ENCODE measurements around the gene BORA.

Gene BORA

DNA sequence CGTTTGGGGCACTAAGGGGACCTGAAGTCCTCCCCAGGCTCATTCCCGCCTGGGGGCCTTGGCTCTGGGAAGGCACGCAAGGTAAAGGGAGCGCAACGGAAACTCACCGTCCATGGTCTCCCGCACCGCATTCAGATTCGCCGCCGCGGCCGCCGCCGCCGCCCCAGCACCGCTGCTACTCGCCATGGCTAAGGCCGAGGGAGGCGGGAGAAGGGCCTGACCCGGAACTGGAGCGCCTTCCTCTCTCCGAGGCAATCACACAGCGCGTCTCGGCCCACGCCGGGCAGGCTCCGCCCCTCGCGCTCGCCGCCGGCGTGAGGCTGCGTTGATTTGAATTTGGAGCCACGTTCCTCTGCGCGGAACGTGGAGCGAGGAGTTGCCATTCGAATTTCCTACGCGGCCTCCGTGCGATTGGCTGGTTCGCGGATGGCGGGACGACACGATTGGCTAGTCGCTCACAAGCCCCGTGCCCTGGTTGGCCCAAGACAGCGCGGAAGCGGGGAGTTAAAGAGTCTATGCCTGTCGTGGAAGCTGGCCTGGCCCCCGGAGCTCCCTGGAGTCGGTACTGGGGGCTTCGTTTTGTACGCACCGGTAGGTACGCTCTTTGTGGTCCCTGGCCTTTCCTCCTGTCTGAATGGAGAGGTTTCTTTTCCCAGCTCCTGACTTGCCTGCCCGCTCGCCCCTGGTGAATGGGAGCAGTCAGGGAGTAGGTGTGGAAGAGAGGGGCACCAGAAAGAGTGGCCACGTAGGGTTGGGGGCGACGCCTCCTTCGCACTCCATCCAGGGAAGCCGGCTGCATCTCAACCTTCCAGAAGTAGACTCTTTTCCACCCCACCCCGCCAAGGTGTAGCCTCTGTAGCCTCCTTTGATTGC lies at the start of gene BORA, which contains the start of gene MZT1:
Gene BORA (plus strand): TSS at position 507 of the 873 bp plus-strand sequence. CDS start 1,018 bp downstream, outside the sequence.
Gene MZT1 (minus strand): TSS at position 213 of the 873 bp plus-strand sequence. CDS start 27 bp downstream, at position 186.
- Mint-ChIP-seq H3K4me3 (peak within 1 kb of the TSS; percentile 96 to 99 (median 98)), H3K4me1 (peaks cover 20% of the 10 kb centered on the region), H3K27me3 (ENCODE audit: low read depth) (no peaks in the 10 kb centered on the region), H3K36me3 (ENCODE audit: low read depth) (peaks cover 34% of the 10 kb centered on the region), H3K27ac (peak within 1 kb of the TSS; percentile 56 to 85 (median 76)), H3K9me3 (peaks cover 3% of the 10 kb centered on the region)
- TF ChIP-seq, protein P1, sequence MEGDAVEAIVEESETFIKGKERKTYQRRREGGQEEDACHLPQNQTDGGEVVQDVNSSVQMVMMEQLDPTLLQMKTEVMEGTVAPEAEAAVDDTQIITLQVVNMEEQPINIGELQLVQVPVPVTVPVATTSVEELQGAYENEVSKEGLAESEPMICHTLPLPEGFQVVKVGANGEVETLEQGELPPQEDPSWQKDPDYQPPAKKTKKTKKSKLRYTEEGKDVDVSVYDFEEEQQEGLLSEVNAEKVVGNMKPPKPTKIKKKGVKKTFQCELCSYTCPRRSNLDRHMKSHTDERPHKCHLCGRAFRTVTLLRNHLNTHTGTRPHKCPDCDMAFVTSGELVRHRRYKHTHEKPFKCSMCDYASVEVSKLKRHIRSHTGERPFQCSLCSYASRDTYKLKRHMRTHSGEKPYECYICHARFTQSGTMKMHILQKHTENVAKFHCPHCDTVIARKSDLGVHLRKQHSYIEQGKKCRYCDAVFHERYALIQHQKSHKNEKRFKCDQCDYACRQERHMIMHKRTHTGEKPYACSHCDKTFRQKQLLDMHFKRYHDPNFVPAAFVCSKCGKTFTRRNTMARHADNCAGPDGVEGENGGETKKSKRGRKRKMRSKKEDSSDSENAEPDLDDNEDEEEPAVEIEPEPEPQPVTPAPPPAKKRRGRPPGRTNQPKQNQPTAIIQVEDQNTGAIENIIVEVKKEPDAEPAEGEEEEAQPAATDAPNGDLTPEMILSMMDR (IDR thresholded peaks at IDR 0.05; ENCODE audit: unreplicated experiment in 3 of 3) = no peak

DNA sequence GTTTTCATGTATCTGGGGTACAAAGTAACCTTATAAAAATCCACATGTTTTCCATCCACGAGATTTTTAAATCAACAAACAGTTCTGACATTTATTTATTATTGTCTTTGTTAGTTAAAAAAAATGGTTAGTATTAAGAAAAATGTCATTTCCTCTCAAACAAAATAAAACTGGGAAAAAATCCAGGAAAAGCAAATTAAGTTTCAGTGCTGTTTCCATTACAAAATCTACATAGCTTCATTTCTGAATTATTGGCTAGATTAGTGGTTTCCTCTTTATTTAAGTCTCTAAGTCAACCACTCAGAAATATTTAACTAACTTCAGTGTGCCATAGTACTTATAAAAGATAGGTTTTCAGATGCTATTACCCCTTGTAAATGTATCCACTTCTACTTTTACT lies 49.4 kb upstream of the BORA start:
- Mint-ChIP-seq H3K27me3 (ENCODE audit: low read depth) (no peaks in the 10 kb centered on the region), H3K4me3 (no peak overlapping the region), H3K27ac (no peak overlapping the region), H3K4me1 (peaks cover 6% of the 10 kb centered on the region), H3K9me3 (peaks cover 4% of the 10 kb centered on the region), H3K36me3 (ENCODE audit: low read depth) (no peaks in the 10 kb centered on the region)
- TF ChIP-seq, protein P1 (IDR thresholded peaks at IDR 0.05; ENCODE audit: unreplicated experiment in 3 of 3) = no peak

DNA sequence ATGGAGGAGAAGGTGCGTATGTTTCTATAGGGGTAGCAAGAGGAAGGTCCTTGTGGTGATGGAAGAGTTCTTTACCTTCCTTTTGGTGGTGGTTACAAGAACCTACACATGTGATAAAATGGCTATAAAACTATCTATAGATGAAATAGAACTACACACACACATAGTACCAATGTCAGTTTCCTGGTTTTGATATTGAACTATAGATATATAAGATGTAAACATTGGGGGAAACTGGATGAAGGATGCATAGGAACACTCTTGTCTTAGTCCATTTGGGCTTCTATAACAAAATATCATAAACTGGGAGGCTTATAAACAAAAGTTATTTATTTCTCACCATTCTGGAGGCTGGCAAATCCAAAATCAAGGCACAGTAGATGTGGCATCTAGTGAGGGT lies 47.4 kb upstream of the BORA start:
- H3K4me1 Mint-ChIP-seq = peaks cover 6% of the 10 kb centered on the region
- H3K36me3 Mint-ChIP-seq (ENCODE audit: low read depth) = no peaks in the 10 kb centered on the region
- peaks cover 4% of the 10 kb centered on the region for H3K9me3 Mint-ChIP-seq
- H3K27ac Mint-ChIP-seq = no peak overlapping the region
- H3K27me3 Mint-ChIP-seq (ENCODE audit: low read depth) = no peaks in the 10 kb centered on the region
- TF ChIP-seq, protein P1 (IDR thresholded peaks at IDR 0.05; ENCODE audit: unreplicated experiment in 3 of 3) = no peak
- H3K4me3 Mint-ChIP-seq = no peak overlapping the region

DNA sequence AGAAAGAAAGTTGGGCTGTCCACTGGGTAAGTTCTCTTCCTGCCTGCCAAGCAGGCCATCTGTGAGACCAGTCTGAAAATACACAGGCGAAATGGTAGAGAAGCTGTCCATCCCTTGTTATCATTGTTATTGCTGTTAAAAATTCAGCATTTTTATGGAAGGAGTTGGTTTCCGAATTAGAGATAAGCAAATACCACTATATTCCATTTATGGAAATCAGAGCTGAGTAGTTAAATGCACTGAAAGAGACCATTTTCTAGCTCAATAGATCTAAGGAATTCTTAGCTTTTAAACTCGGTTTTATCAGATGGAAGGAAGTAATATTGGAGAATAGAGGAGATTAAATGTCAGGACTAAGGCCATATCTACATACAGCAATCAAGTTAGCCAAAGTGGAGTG lies 41.0 kb upstream of the BORA start:
- no peaks in the 10 kb centered on the region for H3K27me3 Mint-ChIP-seq (ENCODE audit: low read depth)
- H3K36me3 Mint-ChIP-seq (ENCODE audit: low read depth) = no peaks in the 10 kb centered on the region
- H3K4me1 Mint-ChIP-seq = no peaks in the 10 kb centered on the region
- no peak overlapping the region for H3K27ac Mint-ChIP-seq
- TF ChIP-seq, protein P1 (IDR thresholded peaks at IDR 0.05; ENCODE audit: unreplicated experiment in 3 of 3) = no peak
- H3K9me3 Mint-ChIP-seq = peaks cover 10% of the 10 kb centered on the region
- no peak overlapping the region for H3K4me3 Mint-ChIP-seq

DNA sequence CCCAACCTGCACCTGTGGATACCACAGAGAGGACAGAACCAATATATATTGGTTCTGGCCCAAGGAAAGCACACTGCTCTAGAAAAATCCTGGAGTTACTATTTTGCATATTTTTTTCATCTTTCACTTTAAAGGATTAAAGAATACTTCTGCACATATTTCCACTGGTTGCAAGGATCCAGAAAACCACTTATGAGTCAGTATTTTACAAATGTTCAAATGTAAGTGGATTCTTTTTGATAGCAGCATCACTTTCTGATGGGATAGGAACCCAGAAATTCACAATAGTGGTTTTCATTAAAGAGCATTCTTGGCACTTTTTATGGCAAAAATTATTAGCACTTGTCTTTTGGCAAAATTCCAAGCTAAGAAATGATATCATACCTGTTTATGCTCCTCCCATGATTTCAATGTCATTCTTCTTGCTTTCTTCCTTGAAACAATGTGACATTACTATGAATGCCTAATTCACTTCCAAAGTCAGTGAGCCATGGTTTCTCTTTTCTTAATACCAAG lies 38.5 kb upstream of the BORA start:
- no peaks in the 10 kb centered on the region for H3K4me1 Mint-ChIP-seq

More for the DNA sequence above, 38.5 kb upstream of the BORA start:
- Mint-ChIP-seq H3K36me3 (ENCODE audit: low read depth) (no peaks in the 10 kb centered on the region), H3K27ac (no peak overlapping the region), H3K9me3 (peaks cover 16% of the 10 kb centered on the region), H3K27me3 (ENCODE audit: low read depth) (no peaks in the 10 kb centered on the region), H3K4me3 (no peak overlapping the region)
- TF ChIP-seq, protein P1 (IDR thresholded peaks at IDR 0.05; ENCODE audit: unreplicated experiment in 3 of 3) = no peak

All from nephron (organoid).